OCI-LY7 (cell line): ENCODE results near the gene BAHCC1. TPM values are rescaled to one million over a fixed set of nuclear protein-coding genes. Genes with fewer than 3 reads are reported as not detected.

ENCODE experiments used
- BruUV-seq: library from RNA; stranded (reverse); fragments of 400-500 nt; replicated peaks from 2 replicates; lab custom pipeline; 2021; lab: Mats Ljungman, UMichigan
- CTCF ChIA-PET: fragments of 300-600 bp; sonication (Branson Sonifier 250); formaldehyde crosslinking; loops from one replicate; lab custom pipeline; 2022; ENCODE audit warnings: antibody characterized with exemption; ENCODE audit not compliant: unreplicated experiment; lab: Charles Lee
- POLR2A ChIA-PET: fragments of 300-600 bp; sonication (Branson Sonifier 250); formaldehyde crosslinking; loops from one replicate; lab custom pipeline; 2022; ENCODE audit warnings: antibody characterized with exemption; lab: Charles Lee
- DNase-seq: peaks from one replicate; pipeline ENCODE4 v3.0.0-alpha.2; 2015; ENCODE audit warnings: low spot score
- H2AFZ ChIP-seq: fragments of 200-600 bp; sonication (generic), shearing (Covaris generic); 2 replicates; pipeline ENCODE4 v1.6.1; 2014; ENCODE audit warnings: mild to moderate bottlenecking, antibody characterized with exemption, low read length, moderate library complexity
- H3K27ac ChIP-seq: fragments of 200-600 bp; sonication (generic); 2 replicates; pipeline ENCODE4 v1.5.1; 2014; ENCODE audit warnings: mixed run types, low read depth, mild to moderate bottlenecking, moderate library complexity, low read length, inconsistent platforms; ENCODE audit not compliant: poor library complexity, severe bottlenecking
- H3K36me3 ChIP-seq: fragments of 200-600 bp; sonication (generic); 2 replicates; pipeline ENCODE4 v1.6.1; 2014; ENCODE audit warnings: mild to moderate bottlenecking, antibody characterized with exemption, low read length, moderate library complexity, mixed read lengths; ENCODE audit not compliant: insufficient read depth
- H3K4me1 ChIP-seq: fragments of 200-600 bp; sonication (generic); 2 replicates; pipeline ENCODE4 v1.5.1; 2014; ENCODE audit warnings: mild to moderate bottlenecking, low read length; ENCODE audit not compliant: insufficient read depth, poor library complexity, severe bottlenecking
- H3K4me2 ChIP-seq: fragments of 200-600 bp; sonication (generic); 2 replicates; pipeline ENCODE4 v1.6.1; 2014; ENCODE audit warnings: mild to moderate bottlenecking, low read length
- H3K4me3 ChIP-seq: fragments of 200-600 bp; sonication (generic); 2 replicates; pipeline ENCODE4 v1.5.1; 2014; ENCODE audit warnings: mild to moderate bottlenecking, low read depth, low read length; ENCODE audit not compliant: poor library complexity, severe bottlenecking
- H3K79me2 ChIP-seq: fragments of 200-600 bp; sonication (generic); 2 replicates; pipeline ENCODE4 v1.6.1; 2016; ENCODE audit warnings: low read depth, mild to moderate bottlenecking, low read length, moderate library complexity, mixed read lengths; ENCODE audit not compliant: insufficient read depth
- H3K9me2 ChIP-seq: fragments of 200-600 bp; sonication (generic); 2 replicates; pipeline ENCODE4 v1.6.1; 2016; ENCODE audit warnings: mild to moderate bottlenecking, low read length, mixed read lengths; ENCODE audit not compliant: insufficient read depth
- H3K9me3 ChIP-seq: fragments of 200-600 bp; sonication (generic); 2 replicates; pipeline ENCODE4 v1.6.1; 2014; ENCODE audit warnings: mild to moderate bottlenecking, mixed run types, low read length, mixed read lengths
- H4K20me1 ChIP-seq: fragments of 200-600 bp; sonication (generic); 2 replicates; pipeline ENCODE4 v1.6.1; 2014; ENCODE audit warnings: mild to moderate bottlenecking, antibody characterized with exemption, low read length, moderate library complexity, mixed read lengths; ENCODE audit not compliant: insufficient read depth
- EZH2phosphoT487 ChIP-seq: fragments of 200-600 bp; sonication (generic); IDR thresholded peaks from 2 replicates; pipeline ENCODE4 v1.6.1; 2018; ENCODE audit warnings: low read depth, borderline replicate concordance, mild to moderate bottlenecking, mixed run types, antibody characterized with exemption, low read length, moderate library complexity, mixed read lengths
- intact Hi-C: fragments of 100-400 bp; cut with micrococcal nuclease; formaldehyde crosslinking; loops from one replicate; pipeline ENCODE4 v1.10.0; 2022; ENCODE audit not compliant: unreplicated experiment
- total RNA-seq, 2 experiments: library from RNA; depleted of rRNA in 1 of 2; stranded (reverse); fragments of >200 nt in 1 of 2; shearing (Covaris generic) in 1 of 2; gene quantifications; 2 replicates each; pipeline ENCODE4 v1.2.3, GENCODE V29; 2014 to 2022
- TF ChIP-seq, protein P1 (sequence below): fragments of 200-600 bp; sonication (generic); conservative IDR thresholded peaks from 2 replicates; pipeline ENCODE4 v1.5.1; 2014; ENCODE audit warnings: mild to moderate bottlenecking, antibody characterized with exemption, low read length, moderate library complexity, mixed read lengths

The BAHCC1 gene
- total RNA-seq, 2 experiments from 2014 or later: 5.2 to 5.5 TPM

- no peaks in the 10 kb centered on the region for H3K9me2 ChIP-seq
- TF ChIP-seq EZH2phosphoT487: no peak
- TF ChIP-seq, protein P1, sequence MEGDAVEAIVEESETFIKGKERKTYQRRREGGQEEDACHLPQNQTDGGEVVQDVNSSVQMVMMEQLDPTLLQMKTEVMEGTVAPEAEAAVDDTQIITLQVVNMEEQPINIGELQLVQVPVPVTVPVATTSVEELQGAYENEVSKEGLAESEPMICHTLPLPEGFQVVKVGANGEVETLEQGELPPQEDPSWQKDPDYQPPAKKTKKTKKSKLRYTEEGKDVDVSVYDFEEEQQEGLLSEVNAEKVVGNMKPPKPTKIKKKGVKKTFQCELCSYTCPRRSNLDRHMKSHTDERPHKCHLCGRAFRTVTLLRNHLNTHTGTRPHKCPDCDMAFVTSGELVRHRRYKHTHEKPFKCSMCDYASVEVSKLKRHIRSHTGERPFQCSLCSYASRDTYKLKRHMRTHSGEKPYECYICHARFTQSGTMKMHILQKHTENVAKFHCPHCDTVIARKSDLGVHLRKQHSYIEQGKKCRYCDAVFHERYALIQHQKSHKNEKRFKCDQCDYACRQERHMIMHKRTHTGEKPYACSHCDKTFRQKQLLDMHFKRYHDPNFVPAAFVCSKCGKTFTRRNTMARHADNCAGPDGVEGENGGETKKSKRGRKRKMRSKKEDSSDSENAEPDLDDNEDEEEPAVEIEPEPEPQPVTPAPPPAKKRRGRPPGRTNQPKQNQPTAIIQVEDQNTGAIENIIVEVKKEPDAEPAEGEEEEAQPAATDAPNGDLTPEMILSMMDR: no peak
- H4K20me1 ChIP-seq: no peaks in the 10 kb centered on the region
- H3K79me2 ChIP-seq: no peaks in the 10 kb centered on the region
- H3K27ac ChIP-seq: no peak overlapping the region
- H2AFZ ChIP-seq: no peak overlapping the region; the same call in 1 of the 2 replicates
- BruUV-seq: no TSS peak
- peaks cover 10% of the 10 kb centered on the region for H3K4me1 ChIP-seq
- H3K4me3 ChIP-seq: no peak overlapping the region
- H3K36me3 ChIP-seq: no peaks in the 10 kb centered on the region
- no peak for DNase-seq
- peak overlapping the region; percentile 63; the same call in 1 of the 2 replicates for H3K4me2 ChIP-seq
- intact Hi-C loops: no loop called here
- no peaks in the 10 kb centered on the region for H3K9me3 ChIP-seq
- ChIA-PET CTCF (no interaction called here), POLR2A (no interaction called here)
Measured at GRCh38 chr17:81346908-81347349, 48.3 kb upstream of the BAHCC1 start.

GRCh38 chr17:81347437-81347836, 47.8 kb upstream of the BAHCC1 start:
- POLR2A ChIA-PET: no interaction called here
- Histone ChIP-seq H3K9me2 (no peaks in the 10 kb centered on the region), H3K4me3 (no peak overlapping the region), H3K9me3 (no peaks in the 10 kb centered on the region), H4K20me1 (no peaks in the 10 kb centered on the region), H3K36me3 (no peaks in the 10 kb centered on the region), H3K79me2 (no peaks in the 10 kb centered on the region), H3K4me2 (no peak overlapping the region), H2AFZ (no peak overlapping the region), H3K4me1 (peaks cover 10% of the 10 kb centered on the region), H3K27ac (no peak overlapping the region)
- CTCF ChIA-PET: no interaction called here
- intact Hi-C loops: no loop called here
- no peak for TF ChIP-seq EZH2phosphoT487
- TF ChIP-seq, protein P1: no peak
- DNase-seq: no peak
- no TSS peak for BruUV-seq

DNA sequence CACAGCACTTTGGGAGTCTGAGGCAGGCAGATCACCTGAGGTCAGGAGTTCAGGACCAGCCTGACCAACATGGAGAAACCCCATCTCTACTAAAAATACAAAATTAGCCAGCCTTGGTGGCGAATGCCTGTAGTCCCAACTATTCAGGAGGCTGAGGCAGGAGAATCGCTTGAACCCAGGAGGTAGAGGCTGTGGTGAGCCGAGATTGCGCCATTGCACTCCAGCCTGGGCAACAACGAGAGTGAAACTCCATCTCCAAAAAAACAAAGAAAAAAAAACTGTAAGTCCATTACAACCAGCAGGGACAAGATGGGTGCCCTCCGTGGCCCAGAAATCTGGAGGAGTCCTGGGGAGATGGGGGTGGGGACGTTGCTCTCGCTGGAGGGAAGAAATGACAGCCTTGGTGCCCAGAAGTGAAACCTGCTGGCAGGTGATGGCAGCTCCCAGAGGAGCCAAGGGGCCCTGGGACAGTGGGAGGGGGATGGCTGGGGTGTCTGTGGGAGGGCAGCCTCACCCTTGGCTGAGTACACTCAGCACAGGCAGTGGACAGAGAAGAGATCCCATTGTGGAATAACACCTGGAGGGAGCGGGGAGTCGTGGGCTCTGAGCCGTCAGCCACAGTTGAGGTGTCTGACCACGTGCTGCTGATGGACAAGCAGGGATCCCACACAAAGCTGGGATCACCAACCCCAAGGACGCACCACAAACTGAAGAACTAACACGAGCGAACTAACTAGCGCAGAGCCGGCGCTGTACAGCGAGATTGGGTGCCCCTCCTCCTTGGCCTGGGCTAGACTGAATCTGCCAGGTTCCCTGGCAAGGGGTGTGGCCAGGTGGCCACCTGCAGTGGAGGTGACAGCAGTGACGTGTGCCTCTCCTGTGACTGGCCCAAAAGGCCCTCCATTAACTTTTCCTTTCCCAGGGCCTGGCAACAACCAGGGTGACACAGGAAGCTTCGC, 46.9 kb upstream of the BAHCC1 start:
- Histone ChIP-seq H3K4me3 (no peak overlapping the region), H3K9me2 (no peaks in the 10 kb centered on the region), H3K4me2 (no peak overlapping the region), H3K79me2 (no peaks in the 10 kb centered on the region), H3K9me3 (no peaks in the 10 kb centered on the region), H2AFZ (no peak overlapping the region), H3K36me3 (no peaks in the 10 kb centered on the region), H3K4me1 (peaks cover 10% of the 10 kb centered on the region), H3K27ac (no peak overlapping the region), H4K20me1 (no peaks in the 10 kb centered on the region)
- intact Hi-C loops: no loop called here
- TF ChIP-seq, protein P1: no peak
- TF ChIP-seq EZH2phosphoT487: no peak
- ChIA-PET POLR2A (no interaction called here), CTCF (no interaction called here)
- BruUV-seq: no TSS peak
- DNase-seq: no peak
